ENCODE measurements around the gene VEZT. TPM values are rescaled to one million over a fixed set of nuclear protein-coding genes. Genes with fewer than 3 reads are reported as not detected.

Gene VEZT
- total RNA-seq, 1 donor = 77.1 TPM

GRCh38 chr12:95198914-95199313, 18.7 kb upstream of the VEZT start:
- no peak overlapping the region for H3K4me2 ChIP-seq (ENCODE audit: insufficient read depth, low read length)
- peaks cover 37% of the 10 kb centered on the region for H3K79me2 ChIP-seq (ENCODE audit: insufficient read depth, low read length)
- H3K27ac ChIP-seq (ENCODE audit: low read depth, low read length) = no peak overlapping the region
- peaks cover 36% of the 10 kb centered on the region for H3K4me1 ChIP-seq (ENCODE audit: insufficient read depth, low read length)
- no peaks in the 10 kb centered on the region for H3K9me3 ChIP-seq (ENCODE audit: low read depth, low read length)
- no peak overlapping the region for H2AFZ ChIP-seq (ENCODE audit: low read length)
- H3K36me3 ChIP-seq (ENCODE audit: insufficient read depth, low read length) = no peaks in the 10 kb centered on the region
- H3K4me3 ChIP-seq (ENCODE audit: insufficient read depth, low read length) = no peak overlapping the region
- DNase-seq (ENCODE audit: insufficient read length, low spot score, missing footprints) = no peak
- H3K27me3 ChIP-seq (ENCODE audit: insufficient read depth, low read length) = no peaks in the 10 kb centered on the region
- no peak for TF ChIP-seq CTCF (IDR thresholded peaks at IDR 0.05; ENCODE audit: extremely low read depth, low read depth, low read length)
- no peaks in the 10 kb centered on the region for H4K20me1 ChIP-seq (ENCODE audit: insufficient read depth, low read length)

- Histone ChIP-seq H3K27me3 (ENCODE audit: insufficient read depth, low read length) (no peaks in the 10 kb centered on the region), H3K27ac (ENCODE audit: low read depth, low read length) (peak overlapping the region; percentile 76), H3K4me2 (ENCODE audit: insufficient read depth, low read length) (peak overlapping the region; percentile 70), H3K9me3 (ENCODE audit: low read depth, low read length) (no peaks in the 10 kb centered on the region), H3K4me3 (ENCODE audit: insufficient read depth, low read length) (peak overlapping the region; percentile 47), H3K36me3 (ENCODE audit: insufficient read depth, low read length) (no peaks in the 10 kb centered on the region), H3K4me1 (ENCODE audit: insufficient read depth, low read length) (peaks cover 50% of the 10 kb centered on the region), H3K79me2 (ENCODE audit: insufficient read depth, low read length) (peaks cover 46% of the 10 kb centered on the region), H2AFZ (ENCODE audit: low read length) (peak overlapping the region; percentile 65), H4K20me1 (ENCODE audit: insufficient read depth, low read length) (no peaks in the 10 kb centered on the region)
- DNase-seq (ENCODE audit: insufficient read length, low spot score, missing footprints) = no peak
- TF ChIP-seq CTCF (IDR thresholded peaks at IDR 0.05; ENCODE audit: extremely low read depth, low read depth, low read length) = no peak
Measured at GRCh38 chr12:95200128-95200894, 17.3 kb upstream of the VEZT start.

DNA sequence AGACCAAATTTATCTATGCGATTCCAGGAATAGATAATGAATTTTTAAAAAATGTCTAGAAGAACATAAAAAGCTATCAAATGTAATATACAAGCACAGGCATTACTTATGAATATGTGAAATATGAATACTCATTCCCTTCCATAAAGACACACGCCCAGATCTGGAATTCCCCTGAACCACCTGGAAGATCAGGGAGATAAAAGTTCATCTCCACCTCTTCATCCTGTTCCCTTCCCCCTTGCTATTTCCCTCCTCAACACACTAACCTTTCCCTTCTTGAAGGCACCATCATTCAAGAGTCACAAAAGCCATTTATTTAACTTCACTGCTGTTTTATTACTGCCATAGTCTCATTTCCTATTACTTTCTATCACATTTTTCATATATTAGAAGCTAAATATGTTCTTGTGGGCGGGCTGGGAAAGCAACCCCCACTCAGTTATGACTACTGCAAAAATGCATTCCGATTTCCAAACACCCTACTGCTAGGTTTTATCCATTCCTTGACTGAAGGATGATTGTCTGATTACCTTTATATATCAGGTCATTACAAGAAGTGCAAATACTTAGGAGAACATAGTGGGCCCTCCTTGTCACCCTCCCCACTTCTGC, 16.4 kb upstream of the VEZT start:
- Histone ChIP-seq H3K4me1 (ENCODE audit: insufficient read depth, low read length) (peaks cover 58% of the 10 kb centered on the region), H3K27ac (ENCODE audit: low read depth, low read length) (peak overlapping the region; percentile 76), H3K4me3 (ENCODE audit: insufficient read depth, low read length) (peak overlapping the region; percentile 31), H3K9me3 (ENCODE audit: low read depth, low read length) (no peaks in the 10 kb centered on the region), H3K27me3 (ENCODE audit: insufficient read depth, low read length) (no peaks in the 10 kb centered on the region), H3K79me2 (ENCODE audit: insufficient read depth, low read length) (peaks cover 45% of the 10 kb centered on the region), H3K4me2 (ENCODE audit: insufficient read depth, low read length) (peak overlapping the region; percentile 70), H3K36me3 (ENCODE audit: insufficient read depth, low read length) (no peaks in the 10 kb centered on the region), H2AFZ (ENCODE audit: low read length) (peak overlapping the region; percentile 26), H4K20me1 (ENCODE audit: insufficient read depth, low read length) (no peaks in the 10 kb centered on the region)
- DNase-seq (ENCODE audit: insufficient read length, low spot score, missing footprints) = no peak
- no peak for TF ChIP-seq CTCF (IDR thresholded peaks at IDR 0.05; ENCODE audit: extremely low read depth, low read depth, low read length)

Measured in osteoblast (primary cell).